CD4-positive, CD25-positive, alpha-beta regulatory T cell (primary cell): ENCODE data around the gene YIPF2. TPM values are rescaled to one million over a fixed set of nuclear protein-coding genes. Genes with fewer than 3 reads are reported as not detected.
A peak's percentile ranks its signal among the peaks of the same experiment; 100 is the strongest.

ENCODE experiments used
- ATAC-seq, 2 donors: fragments of 150-1000 bp; cut with Tn5 transposase; one replicate each; pipeline ENCODE4 v1.10.0; 2021; ENCODE audit warnings: low read depth in 2 of 2, moderate number of reproducible peaks in 2 of 2, moderate library complexity in 1 of 2
- DNase-seq, 3 donors: peaks; one replicate each; pipeline versions ENCODE4 v3.0.0 to v3.0.0-alpha.2; 2012 to 2022; ENCODE audit warnings: mixed read lengths in 1 of 3
- H3K27ac ChIP-seq: one replicate; pipeline ENCODE4 v1.7.0; 2013; ENCODE audit warnings: mild to moderate bottlenecking, low read length; ENCODE audit not compliant: insufficient read depth, poor library complexity, severe bottlenecking
- H3K27me3 ChIP-seq: one replicate; pipeline ENCODE4 v1.7.0; 2013; ENCODE audit warnings: low read length; ENCODE audit not compliant: control insufficient read depth, insufficient read depth
- H3K36me3 ChIP-seq: one replicate; pipeline ENCODE4 v1.7.0; 2013; ENCODE audit warnings: mild to moderate bottlenecking, low read length, moderate library complexity; ENCODE audit not compliant: control insufficient read depth, insufficient read depth
- H3K4me1 ChIP-seq: 2 replicates; pipeline ENCODE4 v1.7.0; 2013; ENCODE audit warnings: mild to moderate bottlenecking, low read length; ENCODE audit not compliant: insufficient read depth, control insufficient read depth, poor library complexity, severe bottlenecking
- H3K4me3 ChIP-seq: one replicate; pipeline ENCODE4 v1.7.0; 2013; ENCODE audit warnings: low read depth, mild to moderate bottlenecking, low read length, moderate library complexity
- H3K9me3 ChIP-seq, 2 experiments: 1 replicate in 1 of 2; 2 replicates in 1 of 2; pipeline ENCODE4 v1.7.0; 2013; ENCODE audit warnings: low read length in 2 of 2, mild to moderate bottlenecking in 1 of 2, moderate library complexity in 1 of 2; ENCODE audit not compliant: control insufficient read depth in 2 of 2
- H3K27ac Mint-ChIP-seq, 3 donors: one replicate each; pipeline ENCODE4 v1.8.0; 2020 to 2022; ENCODE audit warnings: mild to moderate bottlenecking in 3 of 3, mixed read lengths in 3 of 3, moderate library complexity in 2 of 3
- H3K27me3 Mint-ChIP-seq: one replicate; pipeline ENCODE4 v1.8.0; 2022; ENCODE audit warnings: mild to moderate bottlenecking, mixed read lengths
- H3K36me3 Mint-ChIP-seq: one replicate; pipeline ENCODE4 v1.8.0; 2020; ENCODE audit warnings: mixed read lengths
- H3K4me1 Mint-ChIP-seq, 4 donors: one replicate each; pipeline ENCODE4 v1.8.0; 2020 to 2022; ENCODE audit warnings: mixed read lengths in 4 of 4, mild to moderate bottlenecking in 1 of 4
- H3K4me3 Mint-ChIP-seq, 4 donors: one replicate each; pipeline ENCODE4 v1.8.0; 2020 to 2022; ENCODE audit warnings: mild to moderate bottlenecking in 4 of 4, mixed read lengths in 4 of 4, moderate library complexity in 3 of 4
- H3K9me3 Mint-ChIP-seq, 7 donors: one replicate each; pipeline ENCODE4 v1.8.0; 2020 to 2022; ENCODE audit warnings: mixed read lengths in 7 of 7, mild to moderate bottlenecking in 3 of 7, moderate library complexity in 2 of 7
- polyA plus RNA-seq, 4 donors: library from polyadenylated mRNA; unstranded; fragments of 300-500 nt; fragmentation: Illumina TruSeq; gene quantifications; one replicate each; pipeline ENCODE4 v1.2.3, GENCODE V29; 2021
- total RNA-seq: library from RNA; stranded (reverse); gene quantifications from one replicate; pipeline ENCODE4 v1.2.3, GENCODE V29; 2022

Gene YIPF2
- total and polyA plus RNA-seq, 5 donors from 2014 or later: 10.7 to 22.0 (median 12.9) TPM

DNA sequence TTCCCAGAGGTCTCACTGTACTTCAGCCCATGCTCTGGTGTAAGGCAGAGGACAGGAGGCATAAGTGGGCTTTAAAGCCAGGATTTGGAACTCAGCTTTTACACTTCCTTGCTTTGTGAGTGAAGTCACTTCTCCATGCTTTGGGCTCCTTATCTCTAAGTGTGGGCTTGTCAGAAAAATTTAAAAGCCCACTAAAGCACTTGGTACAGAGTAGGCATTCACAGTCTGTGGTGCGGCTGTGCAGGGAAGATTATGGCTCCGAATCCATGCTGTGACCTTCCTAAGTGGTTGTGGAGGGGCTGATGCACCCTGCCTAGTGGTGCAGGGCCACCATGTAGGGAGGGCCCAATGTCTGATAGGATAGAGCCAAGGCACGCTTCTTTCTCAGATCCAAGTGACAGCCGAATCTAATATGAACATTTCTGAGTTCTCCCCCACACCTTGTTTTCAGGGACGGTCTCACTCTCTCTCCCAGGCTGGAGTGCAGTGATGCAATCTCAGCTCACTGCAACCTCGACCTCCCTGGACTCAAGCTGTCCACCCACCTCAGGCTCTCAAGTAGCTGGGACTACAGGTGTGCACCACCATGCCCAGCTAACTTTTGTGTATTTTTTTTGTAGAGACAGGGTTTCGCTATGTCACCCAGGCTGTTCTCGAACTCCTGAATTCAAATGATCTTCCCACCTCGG, 7.1 kb upstream of the YIPF2 start:
- Histone ChIP-seq H3K4me3 (no peak overlapping the region), H3K4me1 (peaks cover under 1% of the 10 kb centered on the region), H3K36me3 (peaks cover 2% of the 10 kb centered on the region), H3K27ac (no peak overlapping the region), H3K9me3 (no peaks in the 10 kb centered on the region), H3K27me3 (no peaks in the 10 kb centered on the region)
- no peaks in the 10 kb centered on the region for H3K9me3 Mint-ChIP-seq
- peak overlapping the region in 1 of 3 donors; percentile 52 for H3K27ac Mint-ChIP-seq
- H3K4me1 Mint-ChIP-seq: peaks cover 0 to 16% (median 7%) of the 10 kb centered on the region in 4 donors
- no peak for DNase-seq
- no peak for ATAC-seq
- H3K27me3 Mint-ChIP-seq: no peaks in the 10 kb centered on the region
- no peak overlapping the region for H3K4me3 Mint-ChIP-seq
- peaks cover 3% of the 10 kb centered on the region for H3K36me3 Mint-ChIP-seq

DNA sequence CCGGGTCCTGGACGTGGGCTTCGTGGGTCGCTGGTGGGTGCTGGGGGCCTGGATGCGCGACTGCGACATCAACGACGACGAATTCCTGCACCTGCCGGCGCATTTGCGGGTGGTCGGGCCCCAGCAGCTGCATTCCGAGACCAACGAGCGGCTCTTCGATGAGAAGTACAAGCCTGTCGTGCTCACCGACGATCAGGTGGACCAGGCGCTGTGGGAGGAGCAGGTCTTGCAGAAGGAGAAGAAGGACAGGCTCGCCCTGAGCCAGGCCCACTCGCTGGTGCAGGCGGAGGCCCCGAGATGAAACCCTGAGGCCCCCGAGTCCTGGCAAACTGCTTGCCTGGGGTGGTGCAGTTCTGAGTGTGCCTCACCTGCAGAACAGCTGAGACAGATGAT, 959 bp upstream of the YIPF2 start:
- Histone ChIP-seq H3K27ac (peak overlapping the region; percentile 76), H3K36me3 (peaks cover 2% of the 10 kb centered on the region), H3K9me3 (no peaks in the 10 kb centered on the region), H3K27me3 (no peaks in the 10 kb centered on the region), H3K4me3 (peak overlapping the region; percentile 34), H3K4me1 (peaks cover 24% of the 10 kb centered on the region)
- no peak for DNase-seq
- Mint-ChIP-seq H3K4me1 (peaks cover 0 to 36% (median 8%) of the 10 kb centered on the region in 4 donors), H3K36me3 (peaks cover 4% of the 10 kb centered on the region), H3K9me3 (no peaks in the 10 kb centered on the region), H3K4me3 (peak overlapping the region; percentile 91 to 96 (median 93)), H3K27ac (peak overlapping the region in 2 of 3 donors; percentile 23 to 51), H3K27me3 (no peaks in the 10 kb centered on the region)
- ATAC-seq: no peak

DNA sequence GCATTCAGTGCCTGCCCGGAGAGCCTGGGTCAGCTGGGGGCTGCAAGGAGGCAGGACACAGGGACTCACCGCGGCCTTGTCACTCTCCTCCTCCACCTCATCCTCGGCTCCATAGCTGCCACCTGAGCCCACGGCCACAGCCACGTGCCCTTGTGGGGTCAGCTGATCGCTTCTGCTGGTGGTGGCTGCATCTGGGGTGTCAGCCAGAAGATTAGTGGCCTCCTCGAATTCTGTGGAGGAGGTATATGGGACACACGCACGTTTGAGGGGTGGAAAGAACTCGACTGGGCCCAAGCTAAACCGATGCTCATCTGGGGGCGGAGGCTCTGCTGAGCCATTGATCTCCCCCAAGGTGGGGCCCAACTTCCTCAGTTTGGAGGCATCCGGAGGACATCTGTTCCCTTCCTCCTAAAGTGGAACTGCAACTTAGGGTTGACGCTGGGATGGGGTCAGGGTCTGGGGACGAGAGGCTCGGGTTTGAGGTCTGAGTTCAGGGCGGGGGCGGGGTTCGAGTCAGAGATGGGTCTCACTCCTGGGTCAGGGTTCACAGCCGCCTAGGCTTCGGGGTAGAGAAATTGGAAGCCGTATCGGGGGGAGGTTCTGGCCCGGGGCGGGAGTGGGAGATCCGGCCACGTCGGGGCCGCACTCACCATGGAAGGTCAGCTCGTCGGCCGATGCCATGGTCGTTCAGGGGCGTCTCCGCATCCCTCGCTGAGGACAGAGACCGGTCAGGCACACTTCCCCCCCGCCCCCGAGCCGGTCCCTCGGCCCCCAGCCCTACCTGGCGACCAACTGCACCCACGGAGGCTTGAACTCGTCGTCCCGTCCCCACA, 493 bp downstream of the YIPF2 start:
- H3K4me1 Mint-ChIP-seq: peaks cover 0 to 36% (median 8%) of the 10 kb centered on the region in 4 donors
- Histone ChIP-seq H3K4me1 (peaks cover 24% of the 10 kb centered on the region), H3K4me3 (peak overlapping the region; percentile 44), H3K27ac (peak overlapping the region; percentile 76), H3K36me3 (peaks cover 7% of the 10 kb centered on the region), H3K9me3 (no peaks in the 10 kb centered on the region), H3K27me3 (no peaks in the 10 kb centered on the region)
- DNase-seq (peak in 1 of 3 donors; percentile 25), ATAC-seq (peak in 1 of 2 donors; percentile 2)
- H3K36me3 Mint-ChIP-seq: peaks cover 4% of the 10 kb centered on the region
- H3K27me3 Mint-ChIP-seq: no peaks in the 10 kb centered on the region
- peak overlapping the region; percentile 75 to 97 (median 85) for H3K27ac Mint-ChIP-seq
- H3K4me3 Mint-ChIP-seq: peak overlapping the region; percentile 91 to 98 (median 95)
- no peaks in the 10 kb centered on the region for H3K9me3 Mint-ChIP-seq

DNA sequence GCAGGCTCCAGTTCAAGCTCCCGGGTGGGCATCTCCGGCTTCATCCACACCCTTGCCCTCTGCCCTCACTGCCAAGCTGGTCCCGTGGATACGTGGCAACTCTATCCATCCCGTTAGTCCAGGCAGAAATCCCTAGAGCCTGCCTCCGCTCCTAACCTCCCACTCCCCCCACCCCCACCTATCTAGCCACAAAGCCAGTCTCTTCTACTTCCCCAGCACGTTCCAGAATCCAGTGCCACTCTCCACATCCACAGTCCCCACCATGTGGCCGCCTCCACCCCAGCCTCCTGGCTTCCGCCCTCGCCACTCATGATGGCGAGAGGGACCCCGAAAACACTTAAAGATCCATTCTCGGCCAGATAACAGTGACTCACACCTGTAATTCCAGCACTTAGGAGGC, 3.8 kb downstream of the YIPF2 start:
- no peaks in the 10 kb centered on the region for H3K9me3 ChIP-seq
- no peaks in the 10 kb centered on the region for H3K27me3 ChIP-seq
- peaks cover 14% of the 10 kb centered on the region for H3K4me1 ChIP-seq
- H3K27ac ChIP-seq: no peak overlapping the region
- Mint-ChIP-seq H3K4me1 (peaks cover 0 to 17% (median 6%) of the 10 kb centered on the region in 4 donors), H3K27me3 (no peaks in the 10 kb centered on the region), H3K4me3 (peak overlapping the region in 2 of 4 donors; percentile 15 to 32), H3K36me3 (peaks cover 4% of the 10 kb centered on the region), H3K9me3 (no peaks in the 10 kb centered on the region), H3K27ac (no peak overlapping the region)
- ATAC-seq: no peak
- H3K4me3 ChIP-seq: no peak overlapping the region
- DNase-seq: no peak
- H3K36me3 ChIP-seq: peaks cover 7% of the 10 kb centered on the region

DNA sequence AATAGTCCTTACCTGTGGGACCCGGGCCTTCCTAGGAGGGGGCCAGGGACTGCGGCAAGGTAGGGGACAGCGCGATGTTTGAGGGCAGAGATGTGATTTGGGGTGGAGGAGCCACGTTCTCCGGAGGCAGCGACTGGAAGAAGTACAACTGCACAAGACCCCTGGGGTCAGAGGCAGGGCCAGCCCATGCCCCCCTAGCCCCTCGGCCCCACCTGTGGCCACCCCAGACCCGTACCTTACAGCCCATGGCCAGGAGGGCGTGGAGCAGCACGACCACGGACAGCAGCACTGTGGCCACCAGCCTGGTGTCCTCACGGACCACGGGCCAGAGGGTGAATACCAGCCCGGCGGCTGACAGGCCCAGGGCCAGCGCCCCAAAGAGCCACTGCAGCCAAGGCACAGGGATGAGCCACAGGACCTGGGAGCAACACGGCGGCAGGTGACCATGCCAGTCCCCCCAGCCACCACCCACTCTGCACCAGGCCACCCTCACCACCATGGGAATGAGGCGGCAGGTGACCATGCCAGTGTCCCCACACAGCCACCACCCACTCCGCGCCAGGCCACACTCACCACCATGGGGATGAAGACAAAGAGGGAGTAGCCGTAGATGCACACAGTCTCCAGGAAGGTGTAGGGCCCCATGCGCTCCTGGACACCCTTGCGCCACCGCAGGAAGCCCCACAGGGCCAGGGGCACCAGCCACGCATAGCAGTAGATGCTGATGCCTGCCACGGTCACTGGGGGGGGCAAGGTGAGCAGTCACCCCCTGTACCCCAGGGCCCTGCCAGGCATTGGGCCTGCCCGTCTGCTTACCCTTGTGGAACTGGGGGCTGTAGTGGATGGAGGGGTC, 5.0 kb downstream of the YIPF2 start:
- H3K36me3 Mint-ChIP-seq: peaks cover 8% of the 10 kb centered on the region
- Histone ChIP-seq H3K4me1 (peaks cover 9% of the 10 kb centered on the region), H3K27ac (no peak overlapping the region), H3K9me3 (no peaks in the 10 kb centered on the region), H3K27me3 (no peaks in the 10 kb centered on the region), H3K36me3 (peaks cover 7% of the 10 kb centered on the region), H3K4me3 (no peak overlapping the region)
- H3K4me1 Mint-ChIP-seq: peaks cover 0 to 11% (median 4%) of the 10 kb centered on the region in 4 donors
- peak overlapping the region in 1 of 3 donors; percentile 74 for H3K27ac Mint-ChIP-seq
- H3K9me3 Mint-ChIP-seq: no peaks in the 10 kb centered on the region
- ATAC-seq (no peak), DNase-seq (no peak)
- peak overlapping the region in 1 of 4 donors; percentile 47 for H3K4me3 Mint-ChIP-seq
- no peaks in the 10 kb centered on the region for H3K27me3 Mint-ChIP-seq

DNA sequence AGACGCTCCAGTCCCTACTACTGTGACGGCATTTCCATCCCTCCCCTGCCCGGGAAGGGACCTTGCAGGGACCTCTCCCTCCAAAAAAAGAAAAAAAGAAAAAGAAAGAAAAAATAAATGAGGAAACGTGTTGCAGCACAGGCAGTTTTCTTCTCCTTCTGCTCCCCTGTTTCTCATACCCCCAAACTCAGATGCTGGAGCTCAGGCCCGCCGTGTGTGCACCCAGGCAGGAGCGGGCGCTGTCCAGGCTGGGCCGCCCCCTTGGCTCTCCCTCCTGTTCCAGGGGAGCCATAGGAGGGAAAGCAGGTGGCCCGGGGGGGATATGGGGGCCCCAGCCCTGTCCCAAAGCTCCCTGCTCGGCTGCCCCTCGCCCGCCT, 5.8 kb downstream of the YIPF2 start:
- Mint-ChIP-seq H3K27ac (peak overlapping the region in 1 of 3 donors; percentile 46), H3K4me1 (peaks cover 0 to 5% (median 2%) of the 10 kb centered on the region in 4 donors), H3K4me3 (peak overlapping the region in 1 of 4 donors; percentile 47), H3K9me3 (no peaks in the 10 kb centered on the region), H3K36me3 (peaks cover 8% of the 10 kb centered on the region), H3K27me3 (no peaks in the 10 kb centered on the region)
- peaks cover 2% of the 10 kb centered on the region for H3K4me1 ChIP-seq
- H3K4me3 ChIP-seq: no peak overlapping the region
- H3K9me3 ChIP-seq: no peaks in the 10 kb centered on the region
- no peak for DNase-seq
- no peaks in the 10 kb centered on the region for H3K27me3 ChIP-seq
- peaks cover 7% of the 10 kb centered on the region for H3K36me3 ChIP-seq
- no peak overlapping the region for H3K27ac ChIP-seq
- ATAC-seq: no peak

DNA sequence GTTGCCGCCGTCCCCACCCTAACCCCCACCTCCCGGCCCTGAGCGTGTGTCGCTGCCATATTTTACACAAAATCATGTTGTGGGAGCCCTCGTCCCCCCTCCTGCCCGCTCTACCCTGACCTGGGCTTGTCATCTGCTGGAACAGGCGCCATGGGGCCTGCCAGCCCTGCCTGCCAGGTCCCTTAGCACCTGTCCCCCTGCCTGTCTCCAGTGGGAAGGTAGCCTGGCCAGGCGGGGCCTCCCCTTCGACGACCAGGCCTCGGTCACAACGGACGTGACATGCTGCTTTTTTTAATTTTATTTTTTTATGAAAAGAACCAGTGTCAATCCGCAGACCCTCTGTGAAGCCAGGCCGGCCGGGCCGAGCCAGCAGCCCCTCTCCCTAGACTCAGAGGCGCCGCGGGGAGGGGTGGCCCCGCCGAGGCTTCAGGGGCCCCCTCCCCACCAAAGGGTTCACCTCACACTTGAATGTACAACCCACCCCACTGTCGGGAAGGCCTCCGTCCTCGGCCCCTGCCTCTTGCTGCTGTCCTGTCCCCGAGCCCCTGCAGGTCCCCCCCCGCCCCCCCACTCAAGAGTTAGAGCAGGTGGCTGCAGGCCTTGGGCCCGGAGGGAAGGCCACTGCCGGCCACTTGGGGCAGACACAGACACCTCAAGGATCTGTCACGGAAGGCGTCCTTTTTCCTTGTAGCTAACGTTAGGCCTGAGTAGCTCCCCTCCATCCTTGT, 6.4 kb downstream of the YIPF2 start:
- Histone ChIP-seq H3K36me3 (peaks cover 7% of the 10 kb centered on the region), H3K27ac (no peak overlapping the region), H3K4me1 (no peaks in the 10 kb centered on the region), H3K27me3 (no peaks in the 10 kb centered on the region), H3K9me3 (no peaks in the 10 kb centered on the region), H3K4me3 (no peak overlapping the region)
- Mint-ChIP-seq H3K36me3 (peaks cover 8% of the 10 kb centered on the region), H3K27ac (peak overlapping the region in 1 of 3 donors; percentile 46), H3K9me3 (no peaks in the 10 kb centered on the region), H3K27me3 (no peaks in the 10 kb centered on the region), H3K4me1 (peaks cover 0 to under 1% (median 0%) of the 10 kb centered on the region in 4 donors), H3K4me3 (no peak overlapping the region)
- ATAC-seq (no peak), DNase-seq (no peak)
